GM10266 (cell line): Measurements from ENCODE around the gene HRH1.

Source experiments
- DNase-seq: peaks from one replicate; pipeline ENCODE4 v3.0.0; 2012; ENCODE audit errors: extremely low spot score
- TF ChIP-seq, protein P1 (sequence below): IDR thresholded peaks from 2 replicates; pipeline ENCODE4 v1.5.1; 2012; ENCODE audit warnings: mild to moderate bottlenecking, low read depth; ENCODE audit not compliant: control insufficient read depth, insufficient read depth; ENCODE audit errors: missing control alignments

The HRH1 gene

GRCh38 chr3:11167590-11167989 lies 13.3 kb downstream of the HRH1 start:
- TF ChIP-seq, protein P1, sequence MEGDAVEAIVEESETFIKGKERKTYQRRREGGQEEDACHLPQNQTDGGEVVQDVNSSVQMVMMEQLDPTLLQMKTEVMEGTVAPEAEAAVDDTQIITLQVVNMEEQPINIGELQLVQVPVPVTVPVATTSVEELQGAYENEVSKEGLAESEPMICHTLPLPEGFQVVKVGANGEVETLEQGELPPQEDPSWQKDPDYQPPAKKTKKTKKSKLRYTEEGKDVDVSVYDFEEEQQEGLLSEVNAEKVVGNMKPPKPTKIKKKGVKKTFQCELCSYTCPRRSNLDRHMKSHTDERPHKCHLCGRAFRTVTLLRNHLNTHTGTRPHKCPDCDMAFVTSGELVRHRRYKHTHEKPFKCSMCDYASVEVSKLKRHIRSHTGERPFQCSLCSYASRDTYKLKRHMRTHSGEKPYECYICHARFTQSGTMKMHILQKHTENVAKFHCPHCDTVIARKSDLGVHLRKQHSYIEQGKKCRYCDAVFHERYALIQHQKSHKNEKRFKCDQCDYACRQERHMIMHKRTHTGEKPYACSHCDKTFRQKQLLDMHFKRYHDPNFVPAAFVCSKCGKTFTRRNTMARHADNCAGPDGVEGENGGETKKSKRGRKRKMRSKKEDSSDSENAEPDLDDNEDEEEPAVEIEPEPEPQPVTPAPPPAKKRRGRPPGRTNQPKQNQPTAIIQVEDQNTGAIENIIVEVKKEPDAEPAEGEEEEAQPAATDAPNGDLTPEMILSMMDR, result no peak
- no peak for DNase-seq

DNA sequence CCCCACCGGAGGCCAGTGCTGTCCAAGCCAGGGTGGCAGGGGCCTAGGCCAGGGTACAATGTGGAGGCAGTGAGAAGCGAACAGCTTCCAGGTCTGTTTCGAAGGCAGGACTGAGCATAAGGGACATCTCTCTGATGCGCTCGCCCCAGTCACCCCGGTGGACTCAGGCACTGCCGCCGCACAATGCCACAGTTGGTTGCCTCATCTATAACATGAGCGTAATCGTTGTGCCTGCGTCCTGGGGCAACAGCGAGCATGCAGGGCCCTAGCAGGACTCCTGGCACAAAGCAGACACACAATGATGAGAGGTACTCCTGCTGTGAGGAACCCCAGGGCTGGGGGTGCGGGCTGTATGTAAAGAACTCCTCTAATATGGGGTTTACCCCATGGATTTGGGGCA lies 14.1 kb downstream of the HRH1 start:
- TF ChIP-seq, protein P1, result no peak
- DNase-seq, result no peak

GRCh38 chr3:11168881-11169805 lies 14.8 kb downstream of the HRH1 start:
- DNase-seq, result no peak

DNA sequence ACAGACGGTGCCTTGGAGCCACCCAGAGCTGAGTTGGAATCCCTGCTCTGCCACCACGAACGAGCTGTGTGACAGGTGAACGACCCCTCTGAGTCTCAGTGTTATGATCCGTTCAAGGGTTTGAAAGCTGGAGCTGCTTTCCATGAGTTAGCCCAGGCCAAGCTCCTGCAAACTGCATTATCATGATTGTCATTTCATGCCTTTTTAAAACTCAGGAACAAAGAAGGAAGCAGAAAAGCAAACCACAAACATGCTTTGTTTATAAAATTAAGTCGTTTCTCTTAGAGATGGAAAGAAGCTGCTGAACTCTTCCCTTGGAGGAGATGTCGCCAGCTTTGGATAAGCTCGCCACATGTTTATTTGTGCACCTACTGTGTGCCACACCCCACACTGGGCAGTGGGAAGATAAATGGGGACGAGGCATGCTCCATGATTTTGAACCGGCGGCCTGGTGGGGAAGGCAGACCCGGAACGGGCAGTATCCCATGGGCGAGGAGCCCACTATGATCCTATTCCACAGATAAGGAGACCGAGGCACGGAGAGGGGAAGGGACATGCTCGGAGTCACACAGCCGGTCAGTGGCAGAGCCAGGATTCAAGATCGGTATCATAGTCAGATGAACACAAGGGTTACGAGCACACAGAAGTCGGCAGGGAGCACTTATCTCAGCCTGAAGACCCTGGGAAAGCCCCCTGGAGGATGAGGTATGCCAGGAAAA lies 15.9 kb downstream of the HRH1 start:
- no peak for DNase-seq
- TF ChIP-seq, protein P1, result no peak

More at GRCh38 chr3:11168881-11169805, 14.8 kb downstream of the HRH1 start:
- TF ChIP-seq, protein P1, result no peak

DNA sequence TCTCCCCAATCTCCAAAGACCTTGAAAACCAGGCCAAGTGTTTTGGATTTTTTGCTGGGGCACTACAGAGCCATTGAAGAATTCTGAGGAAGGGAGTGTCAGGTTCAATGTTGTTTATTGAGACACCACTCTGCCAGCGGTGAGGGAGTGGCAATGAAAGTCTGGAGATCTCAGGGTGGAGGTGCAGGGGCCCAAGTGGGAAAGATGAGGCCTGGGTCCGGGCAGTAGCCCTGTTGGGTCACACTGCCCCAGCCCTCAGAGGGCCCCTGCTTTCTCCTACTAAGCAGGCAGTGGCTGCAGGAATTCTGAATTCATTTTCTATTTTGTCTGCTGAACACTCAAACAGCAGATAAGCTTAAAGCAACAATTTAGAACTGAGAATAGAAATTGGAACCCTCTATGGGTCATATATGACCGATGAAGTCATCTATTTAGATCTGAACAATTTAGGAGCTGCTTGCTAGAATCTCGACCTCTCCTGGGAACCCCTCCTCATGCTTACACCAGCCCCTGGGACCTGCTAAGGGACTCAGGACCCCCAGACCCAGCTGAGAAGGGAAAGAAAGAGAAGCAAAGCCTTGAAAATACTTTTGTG lies 17.9 kb downstream of the HRH1 start:
- DNase-seq, result no peak
- TF ChIP-seq, protein P1, result no peak

GRCh38 chr3:11173828-11174465 lies 19.7 kb downstream of the HRH1 start:
- TF ChIP-seq, protein P1, result no peak
- DNase-seq, result no peak
